Naive thymus-derived CD4-positive, alpha-beta T cell (primary cell): Measurements from ENCODE around the gene SPNS3. TPM values are rescaled to one million over a fixed set of nuclear protein-coding genes. Genes with fewer than 3 reads are reported as not detected.
A peak's percentile ranks its signal among the peaks of the same experiment; 100 is the strongest.

ENCODE experiments used
- ATAC-seq: fragments of 150-1000 bp; cut with Tn5 transposase; 2 replicates; pipeline ENCODE4 v1.10.0; 2021; ENCODE audit warnings: mild to moderate bottlenecking, moderate library complexity
- CTCF ChIA-PET: fragments of 350-600 bp; sonication (Branson Sonifier 250); formaldehyde crosslinking; loops from one replicate; lab custom pipeline; 2021; ENCODE audit warnings: antibody characterized with exemption; lab: Charles Lee
- POLR2A ChIA-PET: fragments of 350-600 bp; sonication (Branson Sonifier 250); formaldehyde crosslinking; loops from one replicate; lab custom pipeline; 2021; ENCODE audit warnings: antibody characterized with exemption, inconsistent platforms; lab: Charles Lee
- DNase-seq, 9 donors: peaks; one replicate each; pipeline versions ENCODE4 v3.0.0 to v3.0.0-alpha.2; 2020 to 2022; ENCODE audit warnings: mixed read lengths in 1 of 9
- H3K27ac ChIP-seq: one replicate; pipeline ENCODE4 v1.7.0; 2013; ENCODE audit warnings: mild to moderate bottlenecking, low read depth, low read length, moderate library complexity
- H3K27me3 ChIP-seq, 2 donors: one replicate each; pipeline ENCODE4 v1.7.0; 2013; ENCODE audit warnings: low read length in 2 of 2, mild to moderate bottlenecking in 2 of 2, moderate library complexity in 2 of 2; ENCODE audit not compliant: control insufficient read depth in 2 of 2, insufficient read depth in 2 of 2
- H3K36me3 ChIP-seq, 3 experiments: 1 replicate in 2 of 3; 2 replicates in 1 of 3; pipeline ENCODE4 v1.7.0; 2013; ENCODE audit warnings: low read length in 3 of 3, mild to moderate bottlenecking in 3 of 3, moderate library complexity in 1 of 3; ENCODE audit not compliant: insufficient read depth in 3 of 3, control insufficient read depth in 2 of 3
- H3K4me1 ChIP-seq, 2 donors: one replicate each; pipeline ENCODE4 v1.7.0; 2013; ENCODE audit warnings: low read length in 2 of 2, mild to moderate bottlenecking in 2 of 2, moderate library complexity in 1 of 2; ENCODE audit not compliant: control insufficient read depth in 2 of 2, insufficient read depth in 2 of 2
- H3K4me3 ChIP-seq: 2 replicates; pipeline ENCODE4 v1.7.0; 2013; ENCODE audit warnings: mild to moderate bottlenecking, low read length
- H3K9me3 ChIP-seq, 3 experiments: 1 replicate in 2 of 3; 2 replicates in 1 of 3; pipeline ENCODE4 v1.7.0; 2013; ENCODE audit warnings: low read length in 3 of 3; ENCODE audit not compliant: control insufficient read depth in 2 of 3
- H3K27ac Mint-ChIP-seq, 9 donors: one replicate each; pipeline ENCODE4 v1.8.0; 2020 to 2022; ENCODE audit warnings: mixed read lengths in 9 of 9, mild to moderate bottlenecking in 8 of 9, moderate library complexity in 5 of 9, inconsistent platforms in 2 of 9
- H3K27me3 Mint-ChIP-seq, 5 donors: one replicate each; pipeline ENCODE4 v1.8.0; 2021 to 2022; ENCODE audit warnings: mixed read lengths in 5 of 5, mild to moderate bottlenecking in 1 of 5
- H3K36me3 Mint-ChIP-seq, 5 donors: one replicate each; pipeline ENCODE4 v1.8.0; 2020 to 2022; ENCODE audit warnings: mixed read lengths in 5 of 5, mild to moderate bottlenecking in 3 of 5, inconsistent platforms in 1 of 5
- H3K4me1 Mint-ChIP-seq, 7 donors: one replicate each; pipeline ENCODE4 v1.8.0; 2020 to 2022; ENCODE audit warnings: mixed read lengths in 7 of 7, mild to moderate bottlenecking in 3 of 7, inconsistent platforms in 1 of 7
- H3K4me3 Mint-ChIP-seq, 10 donors: one replicate each; pipeline ENCODE4 v1.8.0; 2020 to 2022; ENCODE audit warnings: mild to moderate bottlenecking in 10 of 10, mixed read lengths in 10 of 10, moderate library complexity in 6 of 10, inconsistent platforms in 2 of 10
- H3K9me3 Mint-ChIP-seq, 11 donors: one replicate each; pipeline ENCODE4 v1.8.0; 2020 to 2022; ENCODE audit warnings: mixed read lengths in 11 of 11, mild to moderate bottlenecking in 4 of 11, inconsistent platforms in 1 of 11, moderate library complexity in 1 of 11
- intact Hi-C, 2 donors: fragments of 100-400 bp; cut with micrococcal nuclease; formaldehyde crosslinking; loops; one replicate each; pipeline ENCODE4 v1.15.1; 2023
- polyA plus RNA-seq, 2 donors: library from polyadenylated mRNA; unstranded; fragments of 300-500 nt; fragmentation: Illumina TruSeq; gene quantifications; one replicate each; pipeline ENCODE4 v1.2.3, GENCODE V29; 2021
- total RNA-seq, 6 experiments: library from RNA in 5 of 6; stranded (reverse) in 5 of 6; gene quantifications; 1 replicate in 5 of 6; 2 replicates in 1 of 6; pipeline ENCODE4 v1.2.3 and lab custom pipeline; 2021 to 2026

Gene SPNS3
- total and polyA plus RNA-seq, 7 experiments from 2014 or later, result 1.7 to 7.3 (median 5.1) TPM

DNA sequence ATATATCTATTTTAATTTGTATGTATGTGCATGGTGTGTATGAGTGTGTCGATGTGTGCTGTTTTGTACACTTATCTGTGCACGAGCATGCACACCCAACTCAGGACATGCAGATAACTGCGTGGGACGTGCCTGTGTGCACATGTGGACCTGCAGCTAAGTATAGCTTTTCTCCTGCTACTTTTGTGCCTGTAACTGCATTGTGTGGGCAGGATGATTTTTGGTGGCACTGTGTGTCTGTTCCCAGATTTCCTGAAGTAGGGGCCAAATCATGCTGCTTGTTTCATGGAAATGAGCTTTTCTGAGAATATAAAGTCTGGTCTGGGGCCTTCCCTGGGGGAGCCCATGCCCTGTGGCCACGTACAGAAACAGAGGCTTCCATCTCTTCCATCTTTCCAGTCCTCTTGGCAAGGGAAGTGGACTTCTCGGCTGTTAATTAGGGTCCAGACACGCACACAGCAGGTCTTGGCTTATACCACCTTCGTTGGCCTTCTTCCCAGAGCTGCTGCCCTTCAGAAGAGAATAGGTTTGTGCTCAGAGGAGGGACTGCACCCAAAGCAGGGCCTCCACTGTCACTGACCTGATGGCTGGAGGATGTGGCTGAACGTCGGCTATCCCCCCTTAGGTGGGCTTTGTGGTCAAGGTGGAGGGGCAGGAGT lies 30.2 kb downstream of the SPNS3 start:
- no peaks in the 10 kb centered on the region for H3K4me1 ChIP-seq
- H3K27ac Mint-ChIP-seq, result no peak overlapping the region
- POLR2A ChIA-PET, result no interaction called here
- no peaks in the 10 kb centered on the region for H3K9me3 ChIP-seq
- peaks cover 0 to 24% (median 12%) of the 10 kb centered on the region in 11 donors for H3K9me3 Mint-ChIP-seq
- H3K36me3 ChIP-seq, result no peaks in the 10 kb centered on the region
- H3K4me1 Mint-ChIP-seq, result peaks cover 0 to 5% (median 0%) of the 10 kb centered on the region in 7 donors
- CTCF ChIA-PET, result no interaction called here
- intact Hi-C loops, result no loop called here
- no peak overlapping the region for H3K4me3 Mint-ChIP-seq
- DNase-seq, result no peak
- no peak overlapping the region for H3K27ac ChIP-seq
- no peak overlapping the region for H3K4me3 ChIP-seq
- no peak for ATAC-seq
- no peaks in the 10 kb centered on the region for H3K27me3 ChIP-seq
- peaks cover 5 to 9% (median 6%) of the 10 kb centered on the region in 5 donors for H3K36me3 Mint-ChIP-seq
- peaks cover 0 to 3% (median 0%) of the 10 kb centered on the region in 5 donors for H3K27me3 Mint-ChIP-seq

GRCh38 chr17:4465786-4466185 lies 32.0 kb downstream of the SPNS3 start:
- ChIA-PET CTCF (no interaction called here), POLR2A (no interaction called here)
- ATAC-seq, result no peak
- no peaks in the 10 kb centered on the region for H3K4me1 ChIP-seq
- H3K27ac ChIP-seq, result no peak overlapping the region
- H3K9me3 Mint-ChIP-seq, result peaks cover 0 to 10% (median 3%) of the 10 kb centered on the region in 11 donors
- peaks cover 0 to 2% (median 0%) of the 10 kb centered on the region in 5 donors for H3K27me3 Mint-ChIP-seq
- H3K4me3 Mint-ChIP-seq, result no peak overlapping the region
- no peak for DNase-seq
- no peaks in the 10 kb centered on the region for H3K27me3 ChIP-seq
- H3K36me3 ChIP-seq, result no peaks in the 10 kb centered on the region
- intact Hi-C loops, result no loop called here
- peaks cover 0 to 2% (median 0%) of the 10 kb centered on the region in 7 donors for H3K4me1 Mint-ChIP-seq
- H3K27ac Mint-ChIP-seq, result no peak overlapping the region
- H3K9me3 ChIP-seq, result no peaks in the 10 kb centered on the region
- H3K36me3 Mint-ChIP-seq, result peaks cover 0 to 1% (median 0%) of the 10 kb centered on the region in 5 donors
- no peak overlapping the region for H3K4me3 ChIP-seq

DNA sequence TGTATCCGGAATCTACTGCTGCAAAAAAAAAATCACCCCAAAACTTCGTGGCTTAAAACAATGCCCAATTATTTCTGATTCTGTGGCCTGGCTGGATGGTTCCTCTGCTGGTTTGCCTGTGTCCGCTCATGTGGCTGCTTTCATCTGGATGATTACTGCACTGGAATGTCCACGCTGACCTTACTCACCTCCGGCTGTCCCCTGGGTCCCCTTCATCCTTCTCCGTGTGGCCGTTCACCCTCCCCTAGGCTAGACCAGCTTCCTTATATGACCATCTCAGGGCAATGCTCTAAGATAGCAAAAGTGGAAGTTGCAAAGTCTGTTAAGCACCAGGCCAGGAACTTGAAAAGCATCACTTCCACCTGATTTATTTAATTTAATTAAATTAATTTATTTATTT lies 33.5 kb downstream of the SPNS3 start:
- no peaks in the 10 kb centered on the region for H3K4me1 ChIP-seq
- ATAC-seq, result no peak
- CTCF ChIA-PET, result no interaction called here
- H3K9me3 ChIP-seq, result no peaks in the 10 kb centered on the region
- no peaks in the 10 kb centered on the region for H3K36me3 ChIP-seq
- no peak for DNase-seq
- intact Hi-C loops, result no loop called here
- peaks cover 0 to 4% (median 0%) of the 10 kb centered on the region in 5 donors for H3K27me3 Mint-ChIP-seq
- no peaks in the 10 kb centered on the region for H3K27me3 ChIP-seq
- H3K4me3 Mint-ChIP-seq, result no peak overlapping the region
- POLR2A ChIA-PET, result no interaction called here
- no peak overlapping the region for H3K27ac Mint-ChIP-seq
- no peak overlapping the region for H3K4me3 ChIP-seq
- peaks cover 0 to 2% (median 0%) of the 10 kb centered on the region in 7 donors for H3K4me1 Mint-ChIP-seq
- peaks cover 0 to 1% (median 0%) of the 10 kb centered on the region in 5 donors for H3K36me3 Mint-ChIP-seq
- H3K9me3 Mint-ChIP-seq, result peaks cover 0 to 3% (median 0%) of the 10 kb centered on the region in 11 donors
- H3K27ac ChIP-seq, result no peak overlapping the region

- H3K4me3 ChIP-seq, result no peak overlapping the region
- no peaks in the 10 kb centered on the region for H3K27me3 ChIP-seq
- Mint-ChIP-seq H3K4me1 (peaks cover 0 to 4% (median 0%) of the 10 kb centered on the region in 7 donors), H3K27ac (no peak overlapping the region), H3K27me3 (peaks cover 0 to 6% (median 0%) of the 10 kb centered on the region in 5 donors), H3K36me3 (no peaks in the 10 kb centered on the region), H3K9me3 (peaks cover 0 to 1% (median 0%) of the 10 kb centered on the region in 11 donors), H3K4me3 (no peak overlapping the region)
- no peak for ATAC-seq
- POLR2A ChIA-PET, result no interaction called here
- no peaks in the 10 kb centered on the region for H3K4me1 ChIP-seq
- CTCF ChIA-PET, result no interaction called here
- no peaks in the 10 kb centered on the region for H3K36me3 ChIP-seq
- intact Hi-C loops, result no loop called here
- no peaks in the 10 kb centered on the region for H3K9me3 ChIP-seq
- H3K27ac ChIP-seq, result no peak overlapping the region
- no peak for DNase-seq
Observed at GRCh38 chr17:4469552-4469951, 35.8 kb downstream of the SPNS3 start.

- CTCF ChIA-PET, result no interaction called here
- no peaks in the 10 kb centered on the region for H3K9me3 ChIP-seq
- H3K36me3 Mint-ChIP-seq, result no peaks in the 10 kb centered on the region
- H3K4me3 ChIP-seq, result no peak overlapping the region
- no peaks in the 10 kb centered on the region for H3K4me1 ChIP-seq
- peaks cover 0 to 6% (median 0%) of the 10 kb centered on the region in 5 donors for H3K27me3 Mint-ChIP-seq
- no peak overlapping the region for H3K4me3 Mint-ChIP-seq
- no peak overlapping the region for H3K27ac ChIP-seq
- ATAC-seq (no peak), DNase-seq (no peak)
- no peaks in the 10 kb centered on the region for H3K36me3 ChIP-seq
- H3K27me3 ChIP-seq, result no peaks in the 10 kb centered on the region
- intact Hi-C loops, result no loop called here
- POLR2A ChIA-PET, result no interaction called here
- H3K4me1 Mint-ChIP-seq, result peaks cover 0 to 3% (median 0%) of the 10 kb centered on the region in 7 donors
- H3K9me3 Mint-ChIP-seq, result no peaks in the 10 kb centered on the region
- H3K27ac Mint-ChIP-seq, result no peak overlapping the region
Observed at GRCh38 chr17:4472286-4472685, 38.5 kb downstream of the SPNS3 start.

GRCh38 chr17:4474093-4474492 lies 40.4 kb downstream of the SPNS3 start:
- H3K4me3 ChIP-seq, result no peak overlapping the region
- ATAC-seq, result no peak
- H3K4me3 Mint-ChIP-seq, result no peak overlapping the region
- H3K4me1 Mint-ChIP-seq, result peaks cover 0 to 5% (median 0%) of the 10 kb centered on the region in 7 donors
- H3K9me3 Mint-ChIP-seq, result no peaks in the 10 kb centered on the region
- no peaks in the 10 kb centered on the region for H3K36me3 ChIP-seq
- POLR2A ChIA-PET, result no interaction called here
- intact Hi-C loops, result no loop called here
- DNase-seq, result no peak
- CTCF ChIA-PET, result no interaction called here
- no peak overlapping the region for H3K27ac ChIP-seq
- H3K27me3 ChIP-seq, result no peaks in the 10 kb centered on the region
- H3K36me3 Mint-ChIP-seq, result no peaks in the 10 kb centered on the region
- H3K27ac Mint-ChIP-seq, result no peak overlapping the region
- no peaks in the 10 kb centered on the region for H3K4me1 ChIP-seq
- peaks cover 0 to 6% (median 0%) of the 10 kb centered on the region in 5 donors for H3K27me3 Mint-ChIP-seq
- no peaks in the 10 kb centered on the region for H3K9me3 ChIP-seq

DNA sequence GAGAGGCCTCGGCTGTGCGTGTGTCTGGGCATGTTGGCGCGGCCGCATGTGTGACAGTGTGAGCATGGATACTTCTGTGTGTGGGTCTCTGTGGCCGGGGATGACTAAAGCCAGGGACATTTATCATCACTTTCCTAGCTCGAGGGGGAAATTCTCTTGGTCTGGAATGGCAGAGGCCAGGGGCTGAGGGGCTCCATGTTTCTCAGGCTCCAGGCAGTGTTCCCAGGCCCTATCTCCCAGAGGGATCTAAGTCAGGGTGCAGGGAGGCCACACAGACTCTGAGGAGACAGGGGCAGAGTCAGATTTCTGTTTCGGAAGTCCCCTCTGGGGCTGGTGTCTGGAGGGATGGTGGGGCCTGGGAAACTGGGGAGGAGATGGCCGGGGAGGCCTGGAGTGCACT lies 41.3 kb downstream of the SPNS3 start:
- no peak for ATAC-seq
- H3K4me1 Mint-ChIP-seq, result peaks cover 0 to 6% (median 5%) of the 10 kb centered on the region in 7 donors
- DNase-seq, result no peak

More for the DNA sequence above, 41.3 kb downstream of the SPNS3 start:
- H3K27ac Mint-ChIP-seq, result peak overlapping the region in 1 of 9 donors; percentile 35
- H3K4me1 ChIP-seq, result peaks cover 0 to under 1% of the 10 kb centered on the region in 2 donors
- POLR2A ChIA-PET, result no interaction called here
- no peaks in the 10 kb centered on the region for H3K9me3 ChIP-seq
- no peaks in the 10 kb centered on the region for H3K27me3 ChIP-seq
- no peak overlapping the region for H3K4me3 Mint-ChIP-seq
- H3K4me3 ChIP-seq, result no peak overlapping the region
- H3K27me3 Mint-ChIP-seq, result peaks cover 0 to 5% (median 0%) of the 10 kb centered on the region in 5 donors
- intact Hi-C loops, result no loop called here
- H3K27ac ChIP-seq, result no peak overlapping the region
- H3K36me3 Mint-ChIP-seq, result no peaks in the 10 kb centered on the region
- H3K36me3 ChIP-seq, result no peaks in the 10 kb centered on the region
- CTCF ChIA-PET, result no interaction called here
- no peaks in the 10 kb centered on the region for H3K9me3 Mint-ChIP-seq
